ENCODE results near the gene ABAT.
"Not testable (repeated sequence)": the region's sequence is repeated elsewhere in the genome, so short reads cannot be mapped to it uniquely, and the experiment has no call there.

ABAT gene

GRCh38 chr16:8704098-8704497 lies 29.7 kb downstream of the ABAT start:
- Histone ChIP-seq H3K4me2 (ENCODE audit: low read depth, low read length) (no peak overlapping the region), H3K79me2 (ENCODE audit: low read length) (no peaks in the 10 kb centered on the region), H3K9ac (ENCODE audit: low read length) (no peak overlapping the region), H3K9me3 (replicated peaks; ENCODE audit: insufficient read depth, low read length) (no peaks in the 10 kb centered on the region), H3K27me3 (replicated peaks; ENCODE audit: insufficient read depth, low read length) (no peaks in the 10 kb centered on the region), H3K36me3 (replicated peaks; ENCODE audit: insufficient read depth, low read length) (no peaks in the 10 kb centered on the region), H3K4me1 (ENCODE audit: low read length) (no peaks in the 10 kb centered on the region), H3K27ac (ENCODE audit: low read length) (no peak overlapping the region), H3K4me3 (ENCODE audit: low read length) (no peak overlapping the region), H3K9me2 (replicated peaks; ENCODE audit: insufficient read depth, low read length) (no peaks in the 10 kb centered on the region), H4K20me1 (ENCODE audit: insufficient read depth, low read length) (no peaks in the 10 kb centered on the region), H2AFZ (ENCODE audit: low read length) (no peak overlapping the region), H3F3A (ENCODE audit: insufficient read depth, low read length) (no peaks in the 10 kb centered on the region)
- no peak for DNase-seq
- TF ChIP-seq EZH2phosphoT487 (IDR thresholded peaks at IDR 0.05; ENCODE audit: low read length) (no peak), CTCF (IDR thresholded peaks at IDR 0.05; ENCODE audit: low read length) (no peak), EZH2 (optimal IDR thresholded peaks at IDR 0.05; ENCODE audit: low read depth, low read length) (no peak)

- not testable (repeated sequence) for H3K9me2 ChIP-seq (replicated peaks; ENCODE audit: insufficient read depth, low read length); H3K4me3 ChIP-seq (ENCODE audit: low read length); H3F3A ChIP-seq (ENCODE audit: insufficient read depth, low read length); DNase-seq; H4K20me1 ChIP-seq (ENCODE audit: insufficient read depth, low read length); H3K27me3 ChIP-seq (replicated peaks; ENCODE audit: insufficient read depth, low read length); H2AFZ ChIP-seq (ENCODE audit: low read length); H3K27ac ChIP-seq (ENCODE audit: low read length); H3K79me2 ChIP-seq (ENCODE audit: low read length); H3K36me3 ChIP-seq (replicated peaks; ENCODE audit: insufficient read depth, low read length); H3K4me1 ChIP-seq (ENCODE audit: low read length); H3K9me3 ChIP-seq (replicated peaks; ENCODE audit: insufficient read depth, low read length); H3K9ac ChIP-seq (ENCODE audit: low read length); H3K4me2 ChIP-seq (ENCODE audit: low read depth, low read length)
Measured at GRCh38 chr16:8705100-8705822, 30.8 kb downstream of the ABAT start.

GRCh38 chr16:8708536-8708935 lies 34.1 kb downstream of the ABAT start:
- Histone ChIP-seq H2AFZ (ENCODE audit: low read length) (no peak overlapping the region), H3F3A (ENCODE audit: insufficient read depth, low read length) (no peaks in the 10 kb centered on the region), H3K36me3 (replicated peaks; ENCODE audit: insufficient read depth, low read length) (no peaks in the 10 kb centered on the region), H3K9me3 (replicated peaks; ENCODE audit: insufficient read depth, low read length) (no peaks in the 10 kb centered on the region), H3K27me3 (replicated peaks; ENCODE audit: insufficient read depth, low read length) (no peaks in the 10 kb centered on the region), H3K27ac (ENCODE audit: low read length) (no peak overlapping the region), H3K4me1 (ENCODE audit: low read length) (no peaks in the 10 kb centered on the region), H4K20me1 (ENCODE audit: insufficient read depth, low read length) (no peaks in the 10 kb centered on the region), H3K79me2 (ENCODE audit: low read length) (no peaks in the 10 kb centered on the region), H3K9me2 (replicated peaks; ENCODE audit: insufficient read depth, low read length) (no peaks in the 10 kb centered on the region), H3K4me3 (ENCODE audit: low read length) (no peak overlapping the region), H3K9ac (ENCODE audit: low read length) (no peak overlapping the region), H3K4me2 (ENCODE audit: low read depth, low read length) (no peak overlapping the region)
- no peak for DNase-seq
- no peak for TF ChIP-seq EZH2 (optimal IDR thresholded peaks at IDR 0.05; ENCODE audit: low read depth, low read length)
- no peak for TF ChIP-seq EZH2phosphoT487 (IDR thresholded peaks at IDR 0.05; ENCODE audit: low read length)
- no peak for TF ChIP-seq CTCF (IDR thresholded peaks at IDR 0.05; ENCODE audit: low read length)

GRCh38 chr16:8712589-8713361 lies 38.4 kb downstream of the ABAT start:
- Histone ChIP-seq H2AFZ (ENCODE audit: low read length) (no peak overlapping the region), H3K27me3 (replicated peaks; ENCODE audit: insufficient read depth, low read length) (no peaks in the 10 kb centered on the region), H3K9ac (ENCODE audit: low read length) (no peak overlapping the region), H3K9me2 (replicated peaks; ENCODE audit: insufficient read depth, low read length) (no peaks in the 10 kb centered on the region), H3K9me3 (replicated peaks; ENCODE audit: insufficient read depth, low read length) (no peaks in the 10 kb centered on the region), H3F3A (ENCODE audit: insufficient read depth, low read length) (no peaks in the 10 kb centered on the region), H3K4me3 (ENCODE audit: low read length) (no peak overlapping the region), H3K4me1 (ENCODE audit: low read length) (no peaks in the 10 kb centered on the region), H4K20me1 (ENCODE audit: insufficient read depth, low read length) (no peaks in the 10 kb centered on the region), H3K36me3 (replicated peaks; ENCODE audit: insufficient read depth, low read length) (no peaks in the 10 kb centered on the region), H3K27ac (ENCODE audit: low read length) (no peak overlapping the region), H3K79me2 (ENCODE audit: low read length) (no peaks in the 10 kb centered on the region), H3K4me2 (ENCODE audit: low read depth, low read length) (no peak overlapping the region)
- DNase-seq: no peak
- TF ChIP-seq EZH2phosphoT487 (IDR thresholded peaks at IDR 0.05; ENCODE audit: low read length) (no peak), EZH2 (optimal IDR thresholded peaks at IDR 0.05; ENCODE audit: low read depth, low read length) (no peak), CTCF (IDR thresholded peaks at IDR 0.05; ENCODE audit: low read length) (no peak)
